Duodenal mucosa (tissue), 2 donors: ENCODE measurements around the gene UCK2.

Source experiments
- H3K27ac ChIP-seq: one replicate; pipeline ENCODE4 v1.7.0; 2013; ENCODE audit warnings: low read depth, low read length
- H3K27me3 ChIP-seq, 2 donors: one replicate each; pipeline ENCODE4 v1.7.0; 2013; ENCODE audit warnings: low read length in 2 of 2, control low read depth in 1 of 2; ENCODE audit not compliant: insufficient read depth in 2 of 2, control insufficient read depth in 1 of 2
- H3K36me3 ChIP-seq, 2 donors: one replicate each; pipeline ENCODE4 v1.7.0; 2013; ENCODE audit warnings: low read length in 2 of 2, control low read depth in 1 of 2; ENCODE audit not compliant: insufficient read depth in 2 of 2, control insufficient read depth in 1 of 2
- H3K4me1 ChIP-seq, 2 donors: one replicate each; pipeline ENCODE4 v1.7.0; 2013; ENCODE audit warnings: low read length in 2 of 2, control low read depth in 1 of 2; ENCODE audit not compliant: insufficient read depth in 2 of 2, control insufficient read depth in 1 of 2
- H3K4me3 ChIP-seq, 2 donors: one replicate each; pipeline ENCODE4 v1.7.0; 2013; ENCODE audit warnings: low read length in 2 of 2, low read depth in 1 of 2
- H3K9ac ChIP-seq, 2 donors: one replicate each; pipeline ENCODE4 v1.7.0; 2013; ENCODE audit warnings: low read length in 2 of 2, low read depth in 1 of 2
- H3K9me3 ChIP-seq, 2 donors: one replicate each; pipeline ENCODE4 v1.7.0; 2013; ENCODE audit warnings: low read length in 2 of 2, control low read depth in 1 of 2; ENCODE audit not compliant: control insufficient read depth in 1 of 2

UCK2 gene

DNA sequence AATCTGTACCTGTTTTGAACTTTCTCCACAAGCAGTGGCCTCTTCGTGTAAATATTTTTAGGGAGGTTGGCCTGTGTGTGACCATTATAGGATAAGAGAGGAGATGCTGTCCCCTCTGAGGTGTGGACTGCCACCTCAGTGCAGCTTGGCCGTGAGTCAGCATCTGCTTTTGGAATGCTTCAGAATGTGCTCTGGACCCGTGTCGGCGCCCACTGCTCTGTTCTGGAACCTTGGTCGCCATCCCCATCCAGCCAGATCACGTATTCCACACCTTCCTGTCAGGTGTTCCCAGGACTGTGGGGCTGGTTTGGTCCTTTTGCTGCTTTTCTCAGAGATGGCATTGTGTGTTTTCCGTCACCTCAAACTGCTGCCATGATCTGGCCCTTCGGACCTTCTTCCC is 5.5 kb downstream of the UCK2 start:
- Histone ChIP-seq H3K27me3 (no peaks in the 10 kb centered on the region), H3K4me3 (no peak overlapping the region), H3K27ac (no peak overlapping the region), H3K9ac (no peak overlapping the region), H3K9me3 (no peaks in the 10 kb centered on the region), H3K4me1 (peaks cover 13 to 16% of the 10 kb centered on the region in 2 donors), H3K36me3 (no peaks in the 10 kb centered on the region)

- Histone ChIP-seq H3K4me3 (no peak overlapping the region), H3K9ac (no peak overlapping the region), H3K4me1 (peaks cover 13 to 19% of the 10 kb centered on the region in 2 donors), H3K27me3 (no peaks in the 10 kb centered on the region), H3K9me3 (no peaks in the 10 kb centered on the region), H3K27ac (no peak overlapping the region), H3K36me3 (no peaks in the 10 kb centered on the region)
Measured at GRCh38 chr1:165833358-165833757, 5.9 kb downstream of the UCK2 start.

DNA sequence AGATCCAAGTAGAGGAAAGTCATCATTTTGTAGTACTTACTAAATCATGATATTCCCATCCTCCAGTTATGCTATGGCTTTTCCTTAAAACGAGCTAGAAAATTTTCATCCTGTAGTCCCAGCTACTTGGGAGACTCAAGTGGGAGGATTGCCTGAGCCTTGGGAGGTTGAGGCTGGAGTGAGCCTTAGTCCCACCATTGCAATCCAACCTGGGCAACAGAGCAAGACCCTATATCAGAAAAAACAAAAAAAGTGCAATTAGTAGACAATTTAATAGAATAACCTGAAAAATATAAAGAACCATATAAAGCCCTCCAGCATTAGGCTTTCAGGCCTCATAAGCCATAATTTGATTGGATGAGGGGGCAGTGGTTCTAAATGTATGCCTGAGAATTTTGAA is 6.8 kb downstream of the UCK2 start:
- no peaks in the 10 kb centered on the region for H3K36me3 ChIP-seq
- H3K9me3 ChIP-seq, result no peaks in the 10 kb centered on the region
- peaks cover 12 to 16% of the 10 kb centered on the region in 2 donors for H3K4me1 ChIP-seq
- no peak overlapping the region for H3K9ac ChIP-seq
- no peak overlapping the region for H3K27ac ChIP-seq
- no peaks in the 10 kb centered on the region for H3K27me3 ChIP-seq
- no peak overlapping the region for H3K4me3 ChIP-seq

- Histone ChIP-seq H3K4me1 (peaks cover 7 to 12% of the 10 kb centered on the region in 2 donors), H3K9me3 (no peaks in the 10 kb centered on the region), H3K27me3 (no peaks in the 10 kb centered on the region), H3K36me3 (no peaks in the 10 kb centered on the region), H3K27ac (no peak overlapping the region), H3K4me3 (no peak overlapping the region), H3K9ac (no peak overlapping the region)
Measured at GRCh38 chr1:165834881-165835280, 7.5 kb downstream of the UCK2 start.

DNA sequence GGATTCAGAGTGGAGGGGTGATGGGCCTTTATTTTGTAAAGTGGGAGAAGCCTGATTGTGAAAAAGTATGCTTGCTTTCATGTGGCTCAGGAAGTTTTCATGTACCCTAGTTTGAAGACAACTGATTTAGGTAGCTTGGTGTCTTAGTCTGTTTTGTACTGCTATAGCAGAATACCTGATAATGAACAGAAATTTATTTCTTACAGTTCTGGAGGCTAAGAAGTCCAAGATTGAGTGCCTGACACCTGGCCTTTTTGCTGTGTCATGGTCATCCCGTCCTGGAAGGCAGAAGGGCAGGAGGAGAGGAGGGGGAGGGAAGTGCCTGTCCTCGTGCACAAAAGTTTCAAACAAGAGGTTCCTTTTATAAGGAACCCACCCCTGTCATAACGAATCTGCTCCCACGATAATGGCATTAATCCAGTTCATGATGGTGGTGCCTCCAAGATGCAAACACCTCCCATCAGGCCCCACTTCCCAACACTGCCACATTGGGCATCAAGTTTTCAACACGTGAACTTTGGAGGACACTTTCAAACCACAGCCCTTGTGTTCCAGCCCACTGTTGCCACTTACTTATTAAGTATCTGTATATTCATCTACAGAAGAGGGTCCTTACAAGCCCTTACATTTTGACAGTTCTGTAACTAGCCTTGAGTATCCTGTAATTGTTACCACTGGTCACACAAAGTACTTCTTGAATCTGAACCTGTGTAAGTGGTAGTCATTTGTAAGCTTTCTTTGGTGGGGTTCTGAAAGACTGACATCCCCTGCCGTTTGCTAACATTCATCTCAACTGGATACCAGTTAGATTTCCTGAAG is 9.5 kb downstream of the UCK2 start:
- H3K36me3 ChIP-seq, result no peaks in the 10 kb centered on the region
- H3K9ac ChIP-seq, result no peak overlapping the region
- H3K9me3 ChIP-seq, result no peaks in the 10 kb centered on the region
- peaks cover 23 to 25% of the 10 kb centered on the region in 2 donors for H3K4me1 ChIP-seq
- no peaks in the 10 kb centered on the region for H3K27me3 ChIP-seq
- no peak overlapping the region for H3K4me3 ChIP-seq
- no peak overlapping the region for H3K27ac ChIP-seq

GRCh38 chr1:165837838-165838364 is 10.5 kb downstream of the UCK2 start:
- Histone ChIP-seq H3K4me1 (peaks cover 31 to 34% of the 10 kb centered on the region in 2 donors), H3K4me3 (no peak overlapping the region), H3K27ac (no peak overlapping the region), H3K36me3 (no peaks in the 10 kb centered on the region), H3K27me3 (no peaks in the 10 kb centered on the region), H3K9ac (no peak overlapping the region), H3K9me3 (no peaks in the 10 kb centered on the region)

DNA sequence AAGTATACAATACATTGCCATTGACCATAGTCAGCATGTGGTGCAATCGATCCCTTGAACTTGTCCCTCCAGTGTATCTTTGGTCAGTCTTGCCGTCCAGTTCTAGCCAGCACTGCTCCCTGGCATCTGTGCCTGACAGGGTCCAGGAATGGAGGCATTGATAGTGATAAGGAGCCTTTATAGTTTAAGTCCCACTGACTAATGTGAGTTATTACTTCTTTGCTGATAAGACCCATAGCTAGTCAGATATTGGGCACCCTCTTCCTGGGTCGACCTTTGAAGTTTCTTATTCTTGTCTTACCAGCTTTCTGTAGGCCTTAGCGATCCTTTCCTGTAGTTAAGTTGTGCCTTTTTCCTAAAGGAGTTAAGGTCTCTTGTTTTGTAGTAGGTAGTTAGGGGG is 13.0 kb downstream of the UCK2 start:
- no peaks in the 10 kb centered on the region for H3K27me3 ChIP-seq

DNA sequence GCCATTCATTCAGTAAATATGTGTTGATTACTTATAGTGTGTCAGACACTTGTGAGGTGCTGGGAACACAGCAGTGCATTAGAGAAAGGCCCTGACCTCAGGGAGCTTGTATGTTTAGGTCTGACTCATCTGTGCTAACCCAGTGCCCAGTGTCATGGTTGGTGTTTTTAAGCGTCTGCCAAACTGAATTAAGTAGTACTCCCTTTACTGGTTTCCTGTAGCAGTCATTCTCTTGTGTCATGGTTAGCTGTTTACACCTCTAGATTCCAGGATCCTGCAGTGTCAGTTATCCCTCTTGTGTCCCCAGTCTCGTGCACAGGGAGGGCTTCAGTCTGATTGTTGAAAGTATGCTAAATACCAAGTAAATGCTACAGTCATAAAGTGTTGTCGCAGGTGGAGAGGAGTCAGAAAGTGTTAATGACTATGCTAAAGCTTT is 14.2 kb downstream of the UCK2 start:
- no peaks in the 10 kb centered on the region for H3K9me3 ChIP-seq
- H3K36me3 ChIP-seq, result no peaks in the 10 kb centered on the region
- H3K4me3 ChIP-seq, result no peak overlapping the region
- no peak overlapping the region for H3K9ac ChIP-seq
- no peak overlapping the region for H3K27ac ChIP-seq
- H3K4me1 ChIP-seq, result peaks cover 30 to 38% of the 10 kb centered on the region in 2 donors
- no peaks in the 10 kb centered on the region for H3K27me3 ChIP-seq

More for the DNA sequence above, 13.0 kb downstream of the UCK2 start:
- H3K4me1 ChIP-seq, result peaks cover 30 to 38% of the 10 kb centered on the region in 2 donors
- no peaks in the 10 kb centered on the region for H3K9me3 ChIP-seq
- no peaks in the 10 kb centered on the region for H3K36me3 ChIP-seq
- H3K4me3 ChIP-seq, result peak overlapping the region in 1 of 2 donors; percentile 13
- no peak overlapping the region for H3K27ac ChIP-seq
- no peak overlapping the region for H3K9ac ChIP-seq

GRCh38 chr1:165842023-165842670 is 14.7 kb downstream of the UCK2 start:
- Histone ChIP-seq H3K27ac (no peak overlapping the region), H3K27me3 (no peaks in the 10 kb centered on the region), H3K4me1 (peaks cover 30 to 36% of the 10 kb centered on the region in 2 donors), H3K36me3 (no peaks in the 10 kb centered on the region), H3K4me3 (no peak overlapping the region), H3K9me3 (no peaks in the 10 kb centered on the region), H3K9ac (no peak overlapping the region)

DNA sequence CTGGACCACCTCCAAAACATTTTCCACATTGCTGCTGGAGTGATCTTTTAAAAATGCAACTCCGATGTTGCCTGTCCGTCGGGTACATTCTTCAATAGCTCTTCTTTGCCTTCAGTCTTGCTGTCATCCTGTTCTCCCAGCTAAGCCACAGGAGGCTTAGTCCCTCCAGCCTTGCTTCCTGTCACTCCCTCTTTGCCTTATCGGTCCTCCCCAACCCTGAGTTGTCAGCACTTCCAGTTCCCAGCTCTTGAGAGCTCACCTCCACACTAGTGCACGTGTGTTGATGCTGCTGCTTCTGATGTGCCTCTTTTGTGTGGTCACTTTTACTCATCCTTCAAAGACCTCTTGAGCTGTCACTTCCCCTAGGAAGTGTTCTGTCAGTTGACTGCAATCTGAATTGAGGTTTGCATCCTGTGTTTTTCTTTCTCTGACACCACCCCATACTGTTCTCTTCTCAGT is 15.3 kb downstream of the UCK2 start:
- no peak overlapping the region for H3K27ac ChIP-seq

More for the DNA sequence above, 15.3 kb downstream of the UCK2 start:
- no peak overlapping the region for H3K9ac ChIP-seq
- peaks cover 30% of the 10 kb centered on the region in 2 donors for H3K4me1 ChIP-seq
- H3K9me3 ChIP-seq, result no peaks in the 10 kb centered on the region
- H3K36me3 ChIP-seq, result no peaks in the 10 kb centered on the region
- no peaks in the 10 kb centered on the region for H3K27me3 ChIP-seq
- H3K4me3 ChIP-seq, result no peak overlapping the region
